SU-DHL-6 (cell line): ENCODE data around the gene ANGPTL2.

Experiments
- CTCF ChIP-seq: fragments of 200-600 bp; sonication (generic); IDR thresholded peaks from one replicate; pipeline ENCODE4 v1.5.1; 2017; ENCODE audit warnings: antibody characterized with exemption, mild to moderate bottlenecking, low read length, moderate library complexity; ENCODE audit not compliant: insufficient read depth, poor library complexity, severe bottlenecking
- EZH2phosphoT487 ChIP-seq: fragments of 200-600 bp; sonication (generic), shearing (Covaris generic); conservative IDR thresholded peaks from 2 replicates; pipeline ENCODE4 v1.6.1; 2018; ENCODE audit warnings: mild to moderate bottlenecking, antibody characterized with exemption, low read length, moderate library complexity, mixed read lengths

GRCh38 chr9:127065592-127065991 is 56.8 kb downstream of the ANGPTL2 start:
- no peak for TF ChIP-seq CTCF
- no peak for TF ChIP-seq EZH2phosphoT487
